Measurements from ENCODE around the gene DNAJA3. TPM values are rescaled to one million over a fixed set of nuclear protein-coding genes. Genes with fewer than 3 reads are reported as not detected.

DNAJA3 gene
- total and polyA plus RNA-seq, 2 of the 4 experiments (the other 2 are of a cell fraction) = 38.0 to 40.2 TPM

DNA sequence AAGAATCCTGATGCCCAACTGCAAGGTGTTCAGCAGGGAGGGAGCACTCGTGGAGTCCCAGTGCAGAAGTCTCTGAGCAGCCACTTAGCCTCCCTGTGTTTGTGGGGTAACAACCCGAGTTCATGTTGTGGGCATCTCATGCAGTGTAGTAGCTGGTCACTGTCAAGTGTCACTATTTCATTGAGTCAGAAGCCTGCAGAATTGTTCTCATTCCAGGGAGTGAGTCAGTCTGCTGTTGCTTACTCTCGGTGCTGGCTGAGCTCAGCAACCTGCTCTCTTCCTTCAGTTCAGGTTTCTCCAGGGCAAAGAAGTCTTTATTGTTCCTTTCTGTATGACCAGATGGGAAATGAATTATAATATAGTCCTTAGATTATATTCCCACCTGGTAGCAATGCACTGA lies 74.6 kb downstream of the DNAJA3 start:
- ATAC-seq (ENCODE audit: low read depth) (peak; percentile 87), DNase-seq (peak; percentile 88)
- peak overlapping the region; percentile 15 for H2AK5ac ChIP-seq (ENCODE audit: low read depth, low read length)
- peak overlapping the region; percentile 27; the same call in 1 of the 2 replicates for H4K5ac ChIP-seq (ENCODE audit: low read depth, low read length)
- dilution Hi-C loops (cut with HindIII; ENCODE audit: low sequenced_read_pairs, unreplicated experiment) (no loop called here), intact Hi-C loops (cut with micrococcal nuclease) (no loop called here), in situ Hi-C loops (cut with MboI; ENCODE audit: low sequenced_read_pairs) (loop anchor here (25.0 kb wide), 1 partner anchor 462 kb away; the partner anchor contains the start of gene SEC14L5)
- H3K23ac ChIP-seq (ENCODE audit: low read depth, low read length) = peak overlapping the region; percentile 69; the same call in 1 of the 2 replicates
- peak overlapping the region; percentile 46; the same call in 1 of the 2 replicates for H3K18ac ChIP-seq (ENCODE audit: low read depth, low read length)
- CTCF ChIA-PET = interaction anchor here (0.6 to 1.7 kb wide), 4 partner anchors 22 to 183 kb away, joined by 3 to 5 read pairs (median 4); no protein-coding TSS in a partner anchor
- H3K4ac ChIP-seq (ENCODE audit: low read depth, low read length) = peak overlapping the region; percentile 73
- H4K91ac ChIP-seq (ENCODE audit: insufficient read depth, low read depth, low read length) = peak overlapping the region; percentile 78
- H3K4me1 ChIP-seq (ENCODE audit: control insufficient read depth, insufficient read depth, low read length) = peaks cover 25% of the 10 kb centered on the region
- 25% methylated on average over 2 of the region's 3 CpGs; no CpG with 5 or more reads in 1 of the 2 experiments for whole genome bisulfite sequencing, 2 experiments (ENCODE audit: extremely low coverage in 2 of 2, insufficient read length in 1 of 2)
- POLR2A ChIA-PET (ENCODE audit: unreplicated experiment) = interaction anchor here (1.6 kb wide), 1 partner anchor 10 kb away, joined by 4 read pairs; no protein-coding TSS in a partner anchor
- H3K79me1 ChIP-seq (ENCODE audit: low read depth in 1 of 2, low read length in 2 of 2) = peaks cover 34 to 88% of the 10 kb centered on the region in 2 experiments
- peak overlapping the region; percentile 73 for H3K14ac ChIP-seq (replicated peaks; ENCODE audit: low read depth, low read length)
- no peak overlapping the region for H3K9ac ChIP-seq (ENCODE audit: low read depth, low read length)
- H2AFZ ChIP-seq (replicated peaks; ENCODE audit: low read length, poor library complexity) = peak overlapping the region; percentile 38
- no TSS peak for BruUV-seq (replicated peaks)
- H4K20me1 ChIP-seq (ENCODE audit: insufficient read depth, low read length) = peaks cover 14% of the 10 kb centered on the region
- H3K4me3 ChIP-seq (ENCODE audit: insufficient read depth, low read depth, low read length) = no peak overlapping the region
- H2BK120ac ChIP-seq (ENCODE audit: low read depth, low read length) = peak overlapping the region; percentile 84
- H3K9me3 ChIP-seq (ENCODE audit: control insufficient read depth, insufficient read depth, low read length) = no peaks in the 10 kb centered on the region
- H3K27ac ChIP-seq (ENCODE audit: insufficient read depth, low read length) = peak overlapping the region; percentile 43; the same call in 1 of the 2 replicates
- H2BK20ac ChIP-seq (ENCODE audit: low read depth, low read length) = peak overlapping the region; percentile 88
- H4K8ac ChIP-seq (ENCODE audit: low read depth in 2 of 2, low read length in 2 of 2) = peak overlapping the region in 1 of 2 experiments; percentile 54; a peak in 2 of 4 replicates
- H2BK15ac ChIP-seq (ENCODE audit: low read depth, low read length) = peak overlapping the region; percentile 50; the same call in 1 of the 3 replicates
- H3K36me3 ChIP-seq (ENCODE audit: control insufficient read depth, insufficient read depth, low read length) = no peaks in the 10 kb centered on the region; the same call in 1 of the 2 replicates
- H3K4me2 ChIP-seq (ENCODE audit: low read depth, low read length) = peak overlapping the region; percentile 66
- peak overlapping the region; percentile 33 for H2AK9ac ChIP-seq (replicated peaks; ENCODE audit: low read depth, low read length, poor library complexity)
- H2BK5ac ChIP-seq (ENCODE audit: low read depth, low read length, poor library complexity, severe bottlenecking) = peak overlapping the region; percentile 87
- H3K27me3 ChIP-seq (ENCODE audit: control insufficient read depth, insufficient read depth, low read length) = no peaks in the 10 kb centered on the region
- peak overlapping the region; percentile 68; the same call in 1 of the 2 replicates for H3K56ac ChIP-seq (ENCODE audit: extremely low read depth, insufficient read depth, low read length)
- peaks cover 35% of the 10 kb centered on the region for H3K9me1 ChIP-seq (ENCODE audit: insufficient read depth, low read length)
- no peak for TF ChIP-seq POLR2A (IDR thresholded peaks at IDR 0.05; ENCODE audit: low read depth, low read length)
- TF ChIP-seq, protein P1, sequence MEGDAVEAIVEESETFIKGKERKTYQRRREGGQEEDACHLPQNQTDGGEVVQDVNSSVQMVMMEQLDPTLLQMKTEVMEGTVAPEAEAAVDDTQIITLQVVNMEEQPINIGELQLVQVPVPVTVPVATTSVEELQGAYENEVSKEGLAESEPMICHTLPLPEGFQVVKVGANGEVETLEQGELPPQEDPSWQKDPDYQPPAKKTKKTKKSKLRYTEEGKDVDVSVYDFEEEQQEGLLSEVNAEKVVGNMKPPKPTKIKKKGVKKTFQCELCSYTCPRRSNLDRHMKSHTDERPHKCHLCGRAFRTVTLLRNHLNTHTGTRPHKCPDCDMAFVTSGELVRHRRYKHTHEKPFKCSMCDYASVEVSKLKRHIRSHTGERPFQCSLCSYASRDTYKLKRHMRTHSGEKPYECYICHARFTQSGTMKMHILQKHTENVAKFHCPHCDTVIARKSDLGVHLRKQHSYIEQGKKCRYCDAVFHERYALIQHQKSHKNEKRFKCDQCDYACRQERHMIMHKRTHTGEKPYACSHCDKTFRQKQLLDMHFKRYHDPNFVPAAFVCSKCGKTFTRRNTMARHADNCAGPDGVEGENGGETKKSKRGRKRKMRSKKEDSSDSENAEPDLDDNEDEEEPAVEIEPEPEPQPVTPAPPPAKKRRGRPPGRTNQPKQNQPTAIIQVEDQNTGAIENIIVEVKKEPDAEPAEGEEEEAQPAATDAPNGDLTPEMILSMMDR (conservative IDR thresholded peaks at IDR 0.05; ENCODE audit: low read depth, low read length) = no peak
- TF ChIP-seq, protein P2, sequence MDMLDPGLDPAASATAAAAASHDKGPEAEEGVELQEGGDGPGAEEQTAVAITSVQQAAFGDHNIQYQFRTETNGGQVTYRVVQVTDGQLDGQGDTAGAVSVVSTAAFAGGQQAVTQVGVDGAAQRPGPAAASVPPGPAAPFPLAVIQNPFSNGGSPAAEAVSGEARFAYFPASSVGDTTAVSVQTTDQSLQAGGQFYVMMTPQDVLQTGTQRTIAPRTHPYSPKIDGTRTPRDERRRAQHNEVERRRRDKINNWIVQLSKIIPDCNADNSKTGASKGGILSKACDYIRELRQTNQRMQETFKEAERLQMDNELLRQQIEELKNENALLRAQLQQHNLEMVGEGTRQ (IDR thresholded peaks at IDR 0.05; ENCODE audit: low read depth, low read length) = no peak
- TF ChIP-seq, protein P3, sequence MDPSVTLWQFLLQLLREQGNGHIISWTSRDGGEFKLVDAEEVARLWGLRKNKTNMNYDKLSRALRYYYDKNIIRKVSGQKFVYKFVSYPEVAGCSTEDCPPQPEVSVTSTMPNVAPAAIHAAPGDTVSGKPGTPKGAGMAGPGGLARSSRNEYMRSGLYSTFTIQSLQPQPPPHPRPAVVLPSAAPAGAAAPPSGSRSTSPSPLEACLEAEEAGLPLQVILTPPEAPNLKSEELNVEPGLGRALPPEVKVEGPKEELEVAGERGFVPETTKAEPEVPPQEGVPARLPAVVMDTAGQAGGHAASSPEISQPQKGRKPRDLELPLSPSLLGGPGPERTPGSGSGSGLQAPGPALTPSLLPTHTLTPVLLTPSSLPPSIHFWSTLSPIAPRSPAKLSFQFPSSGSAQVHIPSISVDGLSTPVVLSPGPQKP (IDR thresholded peaks at IDR 0.05; ENCODE audit: borderline replicate concordance, low read depth, low read length) = no peak
- peak; percentile 69 for TF ChIP-seq MXI1 (IDR thresholded peaks at IDR 0.05; ENCODE audit: borderline replicate concordance, low read depth, low read length)
- no peak for TF ChIP-seq RAD21 (IDR thresholded peaks at IDR 0.05; ENCODE audit: low read length)
- TF ChIP-seq CEBPB (IDR thresholded peaks at IDR 0.05; ENCODE audit: low read depth, low read length) = peak; percentile 56
- peak; percentile 69 for TF ChIP-seq MAFK (IDR thresholded peaks at IDR 0.05; ENCODE audit: low read depth, low read length)
- no peak for TF ChIP-seq CHD1 (IDR thresholded peaks at IDR 0.05; ENCODE audit: low read depth, low read length)
- no peak for TF ChIP-seq SMC3 (IDR thresholded peaks at IDR 0.05; ENCODE audit: low read depth, low read length)
- no peak for TF ChIP-seq NFE2L2 (IDR thresholded peaks at IDR 0.05; ENCODE audit: low read depth, low read length)
- TF ChIP-seq MAZ (IDR thresholded peaks at IDR 0.05; ENCODE audit: borderline replicate concordance, low read depth, low read length) = no peak
- TF ChIP-seq RFX5 (IDR thresholded peaks at IDR 0.05; ENCODE audit: low read depth, low read length) = no peak
- TF ChIP-seq BHLHE40 (IDR thresholded peaks at IDR 0.05; ENCODE audit: low read depth, low read length) = peak; percentile 46; the same call in 1 of the 2 replicates
- peak; percentile 69 for TF ChIP-seq RCOR1 (IDR thresholded peaks at IDR 0.05; ENCODE audit: insufficient replicate concordance, low read length)
